NCI-H2107 treated with DMSO at 0.1 percent for 48 hours (cell line): ENCODE results near the gene CENPM.
A peak's percentile ranks its signal among the peaks of the same experiment; 100 is the strongest.
"Not testable (repeated sequence)": the region's sequence is repeated elsewhere in the genome, so short reads cannot be mapped to it uniquely, and the experiment has no call there.

ENCODE experiments used
- DNase-seq: peaks from one replicate; lab custom pipeline; 2025; ENCODE audit not compliant: unreplicated experiment; lab: John Stamatoyannopoulos, UW

CENPM gene

GRCh38 chr22:41966607-41967240, 19.8 kb upstream of the CENPM start:
- DNase-seq, result peak; percentile 7

GRCh38 chr22:41966225-41966606, 19.3 kb upstream of the CENPM start:
- DNase-seq, result no peak

GRCh38 chr22:41964112-41964491, 17.1 kb upstream of the CENPM start:
- no peak for DNase-seq

- no peak for DNase-seq
Measured at GRCh38 chr22:41963453-41964111, 16.6 kb upstream of the CENPM start.

GRCh38 chr22:41957941-41958556, 11.1 kb upstream of the CENPM start:
- no peak for DNase-seq

GRCh38 chr22:41952713-41953112, 5.8 kb upstream of the CENPM start:
- DNase-seq, result no peak

GRCh38 chr22:41951898-41952474, 5.0 kb upstream of the CENPM start, which contains the start of gene SMIM45:
Gene SMIM45, plus strand, starts transcription at chr22:41952150.
- DNase-seq, result peak; percentile 31

- DNase-seq, result peak; percentile 65
Measured at GRCh38 chr22:41949297-41949965, 2.5 kb upstream of the CENPM start.

- DNase-seq, result not testable (repeated sequence)
Measured at GRCh38 chr22:41948928-41949296, 2.0 kb upstream of the CENPM start.

- DNase-seq, result no peak
Measured at GRCh38 chr22:41948142-41948541, 1.2 kb upstream of the CENPM start.

- no peak for DNase-seq
Measured at GRCh38 chr22:41947424-41948080, 600 bp upstream of the CENPM start.

- no peak for DNase-seq
Measured at GRCh38 chr22:41943661-41944209, 3.2 kb downstream of the CENPM start.

- DNase-seq, result no peak
Measured at GRCh38 chr22:41940832-41941765, 5.9 kb downstream of the CENPM start.

- DNase-seq, result peak; percentile 42
Measured at GRCh38 chr22:41939981-41940831, 6.7 kb downstream of the CENPM start.

- no peak for DNase-seq
Measured at GRCh38 chr22:41936894-41937169, 10.1 kb downstream of the CENPM start.

GRCh38 chr22:41935509-41935908, 11.4 kb downstream of the CENPM start:
- no peak for DNase-seq

- DNase-seq, result no peak
Measured at GRCh38 chr22:41935015-41935351, 12.0 kb downstream of the CENPM start.

- no peak for DNase-seq
Measured at GRCh38 chr22:41934284-41935014, 12.5 kb downstream of the CENPM start.
